KMS-11 (cell line): Measurements from ENCODE around the gene MED26.

Experiments
- H2AFZ ChIP-seq: fragments of 200-600 bp; sonication (generic); 2 replicates; pipeline ENCODE4 v1.6.1; 2016; ENCODE audit warnings: antibody characterized with exemption, mixed run types, low read depth
- H3K27ac ChIP-seq: fragments of 200-600 bp; sonication (generic); 2 replicates; pipeline ENCODE4 v1.6.1; 2016; ENCODE audit warnings: mild to moderate bottlenecking, mixed run types
- H3K27me3 ChIP-seq: fragments of 200-600 bp; sonication (generic); 2 replicates; pipeline ENCODE4 v1.6.1; 2017; ENCODE audit warnings: mild to moderate bottlenecking, low read depth, mixed run types, moderate library complexity; ENCODE audit not compliant: insufficient read depth
- H3K36me3 ChIP-seq: fragments of 200-600 bp; sonication (generic); 2 replicates; pipeline ENCODE4 v1.6.1; 2017; ENCODE audit warnings: mild to moderate bottlenecking, mixed run types; ENCODE audit not compliant: insufficient read depth
- H3K4me1 ChIP-seq: fragments of 200-600 bp; sonication (generic); 2 replicates; pipeline ENCODE4 v1.6.1; 2016; ENCODE audit warnings: mild to moderate bottlenecking, low read depth, mixed run types; ENCODE audit not compliant: poor library complexity, severe bottlenecking
- H3K4me2 ChIP-seq: fragments of 200-600 bp; sonication (generic); 2 replicates; pipeline ENCODE4 v1.7.0; 2016; ENCODE audit warnings: mild to moderate bottlenecking, mixed run types
- H3K4me3 ChIP-seq: fragments of 200-600 bp; sonication (generic); IDR thresholded peaks from 2 replicates; pipeline ENCODE4 v1.6.1; 2017; ENCODE audit warnings: low read depth, low read length, mixed read lengths; ENCODE audit not compliant: insufficient read depth
- H3K79me2 ChIP-seq: fragments of 200-600 bp; sonication (generic); 2 replicates; pipeline ENCODE4 v1.6.1; 2016; ENCODE audit warnings: low read depth, mixed run types; ENCODE audit not compliant: insufficient read depth
- H3K9ac ChIP-seq: fragments of 200-600 bp; sonication (generic); 2 replicates; pipeline ENCODE4 v1.6.1; 2016; ENCODE audit warnings: mild to moderate bottlenecking, mixed run types
- H4K20me1 ChIP-seq: fragments of 200-600 bp; sonication (generic); 2 replicates; pipeline ENCODE4 v1.6.1; 2016; ENCODE audit warnings: mild to moderate bottlenecking, mixed run types; ENCODE audit not compliant: insufficient read depth
- TF ChIP-seq, protein P1 (sequence below): fragments of 200-600 bp; sonication (generic); conservative IDR thresholded peaks from 2 replicates; pipeline ENCODE4 v1.6.1; 2017; ENCODE audit warnings: low read depth, mild to moderate bottlenecking, antibody characterized with exemption, low read length, moderate library complexity, mixed read lengths

Gene MED26

DNA sequence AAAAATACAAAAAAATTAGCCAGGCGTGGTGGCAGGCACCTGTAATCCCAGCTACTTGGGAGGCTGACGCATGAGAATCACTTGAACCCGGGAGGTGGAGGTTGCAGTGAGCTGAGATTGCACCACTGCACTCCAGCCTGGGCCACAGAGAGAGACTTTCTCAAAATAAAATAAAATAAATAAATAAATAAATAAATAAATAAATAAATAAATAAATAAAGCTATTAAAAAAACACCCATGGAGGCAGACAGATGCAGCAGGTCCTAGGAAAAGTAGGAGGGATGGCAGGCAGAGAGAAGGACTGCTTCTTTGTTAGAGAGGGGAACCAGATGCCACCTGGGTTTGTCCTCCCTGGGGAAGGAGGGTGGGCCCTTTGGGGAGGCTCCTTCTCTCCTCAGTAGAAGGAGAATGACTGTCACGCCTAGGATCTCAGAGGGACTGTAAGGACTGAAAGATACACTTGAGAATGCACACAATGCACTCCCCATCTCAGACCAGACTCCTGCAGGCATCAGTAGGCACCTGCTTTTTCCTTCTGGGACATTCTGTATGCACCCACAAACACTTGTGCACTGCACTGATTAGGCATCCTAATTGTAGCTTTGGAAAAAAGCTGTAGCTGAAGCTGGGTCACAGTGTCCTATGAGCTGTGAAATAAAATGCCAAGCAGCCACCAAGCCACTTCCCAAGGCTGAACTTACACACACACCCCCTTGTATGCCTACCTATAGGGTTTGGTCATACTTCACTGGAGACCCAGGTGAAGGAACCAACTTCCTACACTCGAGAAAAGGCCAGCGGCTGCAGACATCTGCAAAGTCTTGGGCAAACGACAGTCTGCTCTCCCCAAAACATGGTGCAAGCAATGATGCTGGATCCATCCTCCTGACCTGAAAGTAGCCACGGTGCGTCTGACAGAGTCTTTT is 36.9 kb downstream of the MED26 start:
- Histone ChIP-seq H3K27me3 (no peaks in the 10 kb centered on the region), H3K4me2 (peak overlapping the region; percentile 99), H3K79me2 (peaks cover 90% of the 10 kb centered on the region), H3K36me3 (no peaks in the 10 kb centered on the region), H3K4me3 (no peak overlapping the region), H4K20me1 (no peaks in the 10 kb centered on the region), H3K27ac (peak overlapping the region; percentile 95; the same call in 1 of the 2 replicates), H3K9ac (no peak overlapping the region), H2AFZ (no peak overlapping the region), H3K4me1 (peaks cover 77% of the 10 kb centered on the region)
- TF ChIP-seq, protein P1, sequence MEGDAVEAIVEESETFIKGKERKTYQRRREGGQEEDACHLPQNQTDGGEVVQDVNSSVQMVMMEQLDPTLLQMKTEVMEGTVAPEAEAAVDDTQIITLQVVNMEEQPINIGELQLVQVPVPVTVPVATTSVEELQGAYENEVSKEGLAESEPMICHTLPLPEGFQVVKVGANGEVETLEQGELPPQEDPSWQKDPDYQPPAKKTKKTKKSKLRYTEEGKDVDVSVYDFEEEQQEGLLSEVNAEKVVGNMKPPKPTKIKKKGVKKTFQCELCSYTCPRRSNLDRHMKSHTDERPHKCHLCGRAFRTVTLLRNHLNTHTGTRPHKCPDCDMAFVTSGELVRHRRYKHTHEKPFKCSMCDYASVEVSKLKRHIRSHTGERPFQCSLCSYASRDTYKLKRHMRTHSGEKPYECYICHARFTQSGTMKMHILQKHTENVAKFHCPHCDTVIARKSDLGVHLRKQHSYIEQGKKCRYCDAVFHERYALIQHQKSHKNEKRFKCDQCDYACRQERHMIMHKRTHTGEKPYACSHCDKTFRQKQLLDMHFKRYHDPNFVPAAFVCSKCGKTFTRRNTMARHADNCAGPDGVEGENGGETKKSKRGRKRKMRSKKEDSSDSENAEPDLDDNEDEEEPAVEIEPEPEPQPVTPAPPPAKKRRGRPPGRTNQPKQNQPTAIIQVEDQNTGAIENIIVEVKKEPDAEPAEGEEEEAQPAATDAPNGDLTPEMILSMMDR: no peak

DNA sequence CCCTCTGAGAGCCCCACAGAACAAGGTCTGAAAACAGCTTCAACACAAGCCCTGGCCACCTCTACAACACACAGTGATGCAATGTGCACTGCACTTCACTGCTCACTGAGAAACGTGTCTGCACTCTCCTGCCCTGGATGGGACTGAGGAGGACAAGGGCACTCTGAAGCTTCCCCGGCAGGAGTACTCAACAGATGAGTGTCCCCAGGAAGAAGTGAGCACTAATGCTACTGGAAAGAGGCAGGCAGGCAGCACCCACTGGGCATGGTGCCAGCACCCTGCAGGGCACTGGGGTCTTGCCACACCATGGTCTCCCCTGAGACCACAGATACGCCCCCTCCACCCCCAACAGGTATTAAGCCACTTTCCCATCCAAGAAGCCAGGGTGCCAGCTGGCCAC is 38.1 kb downstream of the MED26 start:
- H3K4me1 ChIP-seq: peaks cover 65% of the 10 kb centered on the region
- TF ChIP-seq, protein P1: no peak
- H3K9ac ChIP-seq: no peak overlapping the region
- H3K79me2 ChIP-seq: peaks cover 90% of the 10 kb centered on the region
- H3K36me3 ChIP-seq: no peaks in the 10 kb centered on the region
- peak overlapping the region; percentile 95 for H3K4me2 ChIP-seq
- no peaks in the 10 kb centered on the region for H4K20me1 ChIP-seq
- H2AFZ ChIP-seq: no peak overlapping the region
- no peaks in the 10 kb centered on the region for H3K27me3 ChIP-seq
- H3K27ac ChIP-seq: peak overlapping the region; percentile 95
- no peak overlapping the region for H3K4me3 ChIP-seq

DNA sequence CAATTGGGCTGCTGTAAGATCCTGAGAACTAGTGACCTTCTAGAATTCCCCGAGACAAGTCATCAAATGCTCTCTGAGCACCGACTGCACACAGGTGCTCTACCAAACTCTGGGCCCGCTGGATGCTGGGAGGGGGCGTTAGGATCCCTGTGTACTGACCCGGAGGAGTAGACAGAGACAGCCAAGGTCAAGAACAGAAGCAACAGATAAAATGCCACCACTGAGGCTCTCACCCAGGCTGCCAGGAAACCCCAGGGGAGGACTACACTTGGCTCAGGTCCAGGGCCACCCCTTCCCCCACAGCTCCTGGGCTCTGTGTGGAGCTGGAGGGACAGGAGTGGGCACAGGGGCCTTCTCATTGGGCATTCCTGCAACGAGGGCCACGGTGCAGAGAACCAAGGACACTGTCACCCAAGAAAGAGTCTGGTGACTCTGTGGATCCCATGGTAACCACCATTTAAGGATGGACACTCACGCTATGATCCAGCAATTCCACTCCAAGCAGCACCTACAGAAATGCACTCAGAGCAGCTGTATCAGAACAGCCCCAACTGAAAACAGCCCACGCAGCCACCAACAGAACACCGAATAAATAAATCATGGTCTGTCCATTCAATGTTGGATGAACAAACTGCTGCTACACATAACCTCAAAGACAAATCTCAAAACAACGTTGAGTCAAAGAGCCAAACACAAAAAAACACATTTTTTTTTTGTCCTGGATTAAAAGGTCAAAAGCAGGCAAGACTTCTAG is 39.0 kb downstream of the MED26 start:
- no peaks in the 10 kb centered on the region for H4K20me1 ChIP-seq
- H3K9ac ChIP-seq: peak overlapping the region; percentile 94
- no peaks in the 10 kb centered on the region for H3K27me3 ChIP-seq
- no peaks in the 10 kb centered on the region for H3K36me3 ChIP-seq
- TF ChIP-seq, protein P1: no peak
- H3K4me2 ChIP-seq: peak overlapping the region; percentile 95
- peaks cover 58% of the 10 kb centered on the region for H3K4me1 ChIP-seq
- H3K27ac ChIP-seq: peak overlapping the region; percentile 95
- H3K4me3 ChIP-seq: no peak overlapping the region
- H2AFZ ChIP-seq: no peak overlapping the region
- H3K79me2 ChIP-seq: peaks cover 99% of the 10 kb centered on the region

DNA sequence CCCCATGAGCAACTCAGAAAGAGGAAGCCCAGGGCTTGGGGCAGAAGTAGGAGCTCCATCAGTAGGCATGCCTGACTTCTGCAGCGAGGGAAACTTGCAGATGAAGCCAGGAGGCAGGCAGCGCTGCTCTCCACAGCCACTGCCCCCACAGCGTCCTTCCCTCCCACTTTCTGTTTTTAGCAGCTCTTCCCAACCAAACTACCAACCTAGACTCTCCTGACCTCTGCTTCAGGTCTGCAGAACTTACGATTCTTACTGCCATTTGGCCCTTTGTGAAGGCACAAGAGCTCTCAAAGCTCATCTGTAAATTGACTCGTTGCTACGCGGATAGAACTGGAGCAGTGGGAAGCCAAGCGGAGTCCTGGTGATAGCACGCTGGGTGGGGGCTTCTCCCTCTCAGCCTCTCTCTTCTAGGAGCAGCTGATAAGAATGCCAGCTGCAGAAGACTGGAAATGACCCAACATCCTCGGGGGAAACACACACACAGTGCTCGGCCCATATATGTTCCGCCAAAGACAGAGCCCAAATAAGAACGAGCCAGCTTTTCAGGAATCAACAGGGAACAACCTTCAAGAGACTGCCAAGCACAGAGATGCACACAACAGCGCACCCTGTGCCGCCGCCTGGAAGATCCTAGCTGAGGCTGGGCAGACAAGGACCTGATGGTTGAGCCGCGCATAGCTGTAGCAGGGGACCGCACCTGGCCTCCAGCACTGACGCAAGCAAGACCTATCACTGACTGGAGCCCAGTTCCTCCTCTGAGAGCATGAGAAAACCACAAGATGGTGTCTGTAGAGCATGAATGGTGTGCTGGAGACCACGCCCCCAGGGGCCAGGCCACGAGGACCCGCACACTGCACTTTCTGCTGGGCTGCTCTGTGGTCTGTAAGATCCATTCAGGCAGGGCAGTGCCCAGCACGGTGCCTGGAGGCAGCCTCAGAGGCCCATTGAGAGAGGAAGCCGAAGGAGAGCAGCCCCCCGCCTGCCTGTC is 39.9 kb downstream of the MED26 start:
- Histone ChIP-seq H3K9ac (peak overlapping the region; percentile 94), H2AFZ (no peak overlapping the region), H3K79me2 (peaks cover 99% of the 10 kb centered on the region), H3K36me3 (no peaks in the 10 kb centered on the region), H3K27ac (peak overlapping the region; percentile 95), H4K20me1 (no peaks in the 10 kb centered on the region), H3K4me2 (peak overlapping the region; percentile 95), H3K27me3 (no peaks in the 10 kb centered on the region), H3K4me1 (peaks cover 58% of the 10 kb centered on the region), H3K4me3 (peak overlapping the region; percentile 25)
- TF ChIP-seq, protein P1: no peak; the same call in 1 of the 2 replicates
